Transverse colon (tissue), 4 donors: ENCODE results near the gene AMFR. TPM values are rescaled to one million over a fixed set of nuclear protein-coding genes. Genes with fewer than 3 reads are reported as not detected.

Experiments
- DNase-seq: peaks from one replicate; pipeline ENCODE4 v3.0.0-alpha.2; 2019
- H3K27ac ChIP-seq, 4 donors: fragments of 200-600 bp; sonication (generic); 2 replicates each; pipeline ENCODE4 v1.5.1; 2016 to 2018; ENCODE audit warnings: inconsistent platforms in 4 of 4
- H3K27me3 ChIP-seq: fragments of 200-600 bp; sonication (generic); 2 replicates; pipeline ENCODE4 v1.5.1; 2017; ENCODE audit warnings: inconsistent platforms
- H3K36me3 ChIP-seq, 4 donors: fragments of 200-600 bp; sonication (generic); 2 replicates each; pipeline ENCODE4 v1.5.1; 2017 to 2019; ENCODE audit warnings: inconsistent platforms in 4 of 4
- H3K4me1 ChIP-seq, 4 donors: fragments of 200-600 bp; sonication (generic); 2 replicates each; pipeline ENCODE4 v1.5.1; 2017 to 2020; ENCODE audit warnings: inconsistent platforms in 4 of 4
- H3K4me3 ChIP-seq, 4 donors: fragments of 200-600 bp; sonication (generic); 1 replicate in 1 of 4; 2 replicates in 3 of 4; pipeline versions ENCODE4 v1.5.1 to v1.6.1; 2017 to 2019; ENCODE audit warnings: inconsistent platforms in 4 of 4
- H3K9me3 ChIP-seq, 2 donors: fragments of 200-600 bp; sonication (generic); 2 replicates each; pipeline ENCODE4 v1.5.1; 2017 to 2019; ENCODE audit warnings: inconsistent platforms in 2 of 2
- EP300 ChIP-seq: sonication (generic); formaldehyde crosslinking; IDR thresholded peaks from one replicate; pipeline ENCODE4 v1.6.1; 2017; ENCODE audit warnings: antibody characterized with exemption, low read depth
- POLR2A ChIP-seq: fragments of 450-650 bp; IDR thresholded peaks from one replicate; pipeline ENCODE4 v1.6.1; 2016; ENCODE audit warnings: antibody characterized with exemption, mild to moderate bottlenecking, moderate library complexity
- POLR2AphosphoS5 ChIP-seq, 3 donors: sonication (generic); formaldehyde crosslinking; IDR thresholded peaks; one replicate each; pipeline ENCODE4 v1.6.1; 2016; ENCODE audit warnings: antibody characterized with exemption in 3 of 3
- WGBS, 2 donors: methylation state at CpG; one replicate each; pipeline ENCODE4 v1.1.5; 2018; ENCODE audit warnings: low coverage in 1 of 2; 5-methylcytosine and 5-hydroxymethylcytosine counted together
- in situ Hi-C, 4 donors: fragments of 200-750 bp; cut with MboI; loops; one replicate each; pipeline versions ENCODE4 v1.15.0 to v1.15.1; 2017; ENCODE audit warnings: low sequenced_read_pairs in 3 of 4, low pct_ligation_motif_present in 1 of 4, low pct_unique_long_range_greater_than_20kb in 1 of 4
- intact Hi-C: fragments of 100-400 bp; cut with DNase I; formaldehyde crosslinking; loops from one replicate; pipeline ENCODE4 v1.15.1; 2023; ENCODE audit warnings: low total_unique reads
- total RNA-seq, 4 donors: library from RNA; depleted of rRNA; stranded (reverse); fragments of >200 nt; gene quantifications; one replicate each; pipeline ENCODE4 v1.1.0, GENCODE V29; 2016
- TF ChIP-seq, protein P1 (sequence below), 5 experiments: fragments of 200-600 bp in 3 of 5; fragments of 450-650 bp in 2 of 5; sonication (generic) in 3 of 5; IDR thresholded peaks; 1 replicate in 2 of 5; 2 replicates in 3 of 5; pipeline ENCODE4 v1.5.1; 2016 to 2017; ENCODE audit warnings: antibody characterized with exemption in 5 of 5, inconsistent platforms in 3 of 5, mild to moderate bottlenecking in 2 of 5, moderate library complexity in 1 of 5

AMFR gene
- total RNA-seq, 4 donors from 2014 or later: 60.7 to 156 (median 114) TPM

- H3K27ac ChIP-seq: peak overlapping the region; percentile 33 to 81 (median 73)
- 50 to 51% methylated on average over 7 of the region's 7 CpGs for WGBS, 2 donors
- H3K36me3 ChIP-seq: peaks cover 0 to 40% (median 15%) of the 10 kb centered on the region in 4 donors
- intact Hi-C loops: no loop called here
- H3K9me3 ChIP-seq: no peaks in the 10 kb centered on the region
- peaks cover 3 to 20% (median 9%) of the 10 kb centered on the region in 4 donors for H3K4me1 ChIP-seq
- peak; percentile 17 for DNase-seq
- H3K27me3 ChIP-seq: no peaks in the 10 kb centered on the region
- no peak for TF ChIP-seq POLR2A
- TF ChIP-seq EP300: no peak
- no peak for TF ChIP-seq POLR2AphosphoS5 (IDR thresholded peaks at IDR 0.05)
- TF ChIP-seq, protein P1, sequence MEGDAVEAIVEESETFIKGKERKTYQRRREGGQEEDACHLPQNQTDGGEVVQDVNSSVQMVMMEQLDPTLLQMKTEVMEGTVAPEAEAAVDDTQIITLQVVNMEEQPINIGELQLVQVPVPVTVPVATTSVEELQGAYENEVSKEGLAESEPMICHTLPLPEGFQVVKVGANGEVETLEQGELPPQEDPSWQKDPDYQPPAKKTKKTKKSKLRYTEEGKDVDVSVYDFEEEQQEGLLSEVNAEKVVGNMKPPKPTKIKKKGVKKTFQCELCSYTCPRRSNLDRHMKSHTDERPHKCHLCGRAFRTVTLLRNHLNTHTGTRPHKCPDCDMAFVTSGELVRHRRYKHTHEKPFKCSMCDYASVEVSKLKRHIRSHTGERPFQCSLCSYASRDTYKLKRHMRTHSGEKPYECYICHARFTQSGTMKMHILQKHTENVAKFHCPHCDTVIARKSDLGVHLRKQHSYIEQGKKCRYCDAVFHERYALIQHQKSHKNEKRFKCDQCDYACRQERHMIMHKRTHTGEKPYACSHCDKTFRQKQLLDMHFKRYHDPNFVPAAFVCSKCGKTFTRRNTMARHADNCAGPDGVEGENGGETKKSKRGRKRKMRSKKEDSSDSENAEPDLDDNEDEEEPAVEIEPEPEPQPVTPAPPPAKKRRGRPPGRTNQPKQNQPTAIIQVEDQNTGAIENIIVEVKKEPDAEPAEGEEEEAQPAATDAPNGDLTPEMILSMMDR (IDR thresholded peaks at IDR 0.05): no peak
- in situ Hi-C loops: no loop called here
- H3K4me3 ChIP-seq: no peak overlapping the region
These were observed 16.8 kb downstream of the AMFR start for GRCh38 chr16:56408379-56409098.

DNA sequence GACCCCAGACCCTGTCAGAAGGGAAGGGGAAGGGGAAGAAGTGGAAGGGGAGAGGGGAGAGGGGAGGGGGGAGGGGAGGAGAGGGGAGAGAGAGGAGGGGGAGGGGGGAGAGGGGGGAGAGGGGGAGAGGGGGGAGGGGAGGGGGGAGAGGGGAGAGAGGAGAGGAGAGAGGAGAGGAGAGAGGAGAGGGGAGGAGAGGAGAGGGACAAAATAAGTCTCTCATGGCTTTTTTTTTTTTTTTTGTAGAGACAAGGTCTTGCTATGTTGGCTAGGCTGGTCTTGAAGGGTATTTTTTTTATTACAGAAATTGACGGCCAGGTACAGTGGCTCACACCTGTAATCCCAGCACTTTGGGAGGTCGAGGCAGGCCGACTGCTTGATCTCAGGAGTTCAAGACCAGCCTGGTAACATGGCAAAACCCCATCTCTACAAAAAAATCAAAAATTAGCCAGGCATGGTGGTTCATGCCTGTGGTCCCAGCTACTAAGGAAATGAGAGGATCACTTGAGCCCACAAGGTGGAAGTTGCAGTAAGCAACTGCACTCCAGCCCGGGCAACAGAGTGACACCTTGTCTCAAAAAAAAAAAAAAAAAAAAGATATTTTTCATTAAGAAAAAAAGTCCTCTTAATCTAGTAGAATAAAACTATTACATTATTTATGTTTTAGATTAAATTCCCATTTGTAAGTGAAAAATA is 19.2 kb downstream of the AMFR start:
- peaks cover 3 to 20% (median 9%) of the 10 kb centered on the region in 4 donors for H3K4me1 ChIP-seq
- in situ Hi-C loops: no loop called here
- no peaks in the 10 kb centered on the region for H3K9me3 ChIP-seq
- DNase-seq: no peak
- 66 to 83% methylated on average over 4 of the region's 4 CpGs for WGBS, 2 donors
- TF ChIP-seq EP300 (no peak), POLR2AphosphoS5 (IDR thresholded peaks at IDR 0.05) (no peak), POLR2A (no peak)
- TF ChIP-seq, protein P1 (IDR thresholded peaks at IDR 0.05): no peak
- no peak overlapping the region for H3K27ac ChIP-seq
- no peak overlapping the region for H3K4me3 ChIP-seq
- intact Hi-C loops: no loop called here
- peaks cover 0 to 53% (median 24%) of the 10 kb centered on the region in 4 donors for H3K36me3 ChIP-seq
- no peaks in the 10 kb centered on the region for H3K27me3 ChIP-seq

GRCh38 chr16:56401482-56401881 is 23.9 kb downstream of the AMFR start:
- in situ Hi-C loops (no loop called here), intact Hi-C loops (no loop called here)
- Histone ChIP-seq H3K27me3 (no peaks in the 10 kb centered on the region), H3K9me3 (no peaks in the 10 kb centered on the region), H3K27ac (no peak overlapping the region), H3K4me3 (no peak overlapping the region), H3K36me3 (peaks cover 0 to 57% (median 16%) of the 10 kb centered on the region in 4 donors), H3K4me1 (no peaks in the 10 kb centered on the region)
- DNase-seq: no peak
- 56 to 85% methylated on average over 2 to 5 of the region's 5 CpGs for WGBS, 2 donors
- TF ChIP-seq POLR2A (no peak), POLR2AphosphoS5 (IDR thresholded peaks at IDR 0.05) (no peak), EP300 (no peak)
- TF ChIP-seq, protein P1 (IDR thresholded peaks at IDR 0.05): peak in 1 of 5 experiments; percentile 19

DNA sequence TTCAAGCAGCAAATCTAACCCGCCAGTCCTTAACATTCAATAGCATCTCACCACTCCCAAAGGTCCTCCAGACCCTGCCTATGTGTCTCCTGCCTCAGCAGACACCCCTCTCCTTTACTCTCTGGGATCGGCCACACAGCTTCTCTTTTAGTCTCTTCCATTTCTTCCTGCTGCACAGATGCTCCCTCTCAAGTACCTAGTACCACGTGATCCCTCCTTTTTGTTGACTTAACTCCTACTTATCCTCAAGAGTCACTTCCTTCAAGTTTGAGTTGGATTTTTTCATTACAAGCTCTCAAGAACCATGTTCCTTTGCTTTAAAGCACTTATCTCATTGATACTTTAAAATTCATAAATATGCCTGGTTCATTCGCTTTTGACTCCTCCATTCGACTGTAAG is 24.9 kb downstream of the AMFR start:
- 70 to 71% methylated on average over 5 of the region's 5 CpGs for WGBS, 2 donors
- DNase-seq: no peak
- in situ Hi-C loops: no loop called here
- H3K27ac ChIP-seq: no peak overlapping the region
- H3K36me3 ChIP-seq: peaks cover 0 to 57% (median 16%) of the 10 kb centered on the region in 4 donors
- H3K27me3 ChIP-seq: no peaks in the 10 kb centered on the region
- H3K4me1 ChIP-seq: no peaks in the 10 kb centered on the region
- no peaks in the 10 kb centered on the region for H3K9me3 ChIP-seq
- intact Hi-C loops: no loop called here
- TF ChIP-seq, protein P1 (IDR thresholded peaks at IDR 0.05): no peak
- TF ChIP-seq POLR2A: no peak
- TF ChIP-seq EP300: no peak
- no peak for TF ChIP-seq POLR2AphosphoS5 (IDR thresholded peaks at IDR 0.05)
- no peak overlapping the region for H3K4me3 ChIP-seq
